Activated T-helper 1 cell treated with Interleukin-2 at 50 U/mL for 16 hours (primary cell): Measurements from ENCODE around the gene PTPN20.

Source experiments
- DNase-seq: peaks from one replicate; pipeline ENCODE4 v3.0.0-alpha.2; 2020; ENCODE audit warnings: low read depth

The PTPN20 gene

DNA sequence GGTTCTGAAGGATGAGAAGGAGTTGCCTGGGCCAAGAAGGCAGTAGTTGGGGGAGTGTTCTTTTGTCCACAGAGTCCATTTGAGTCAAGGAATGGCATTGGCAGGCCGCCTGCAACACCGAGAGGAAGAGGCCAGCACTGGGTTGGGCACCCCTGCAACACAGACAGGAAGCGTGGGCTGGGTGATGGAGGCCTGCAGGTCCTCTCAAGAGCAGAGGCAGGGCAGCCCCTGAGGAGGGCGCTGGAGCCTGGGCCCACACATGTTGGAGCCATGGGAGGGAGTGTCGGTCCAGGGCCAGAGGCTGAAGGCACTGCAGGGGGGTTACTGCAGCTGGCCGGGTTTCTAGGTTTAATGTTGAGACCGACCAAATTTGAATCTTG, 137.3 kb downstream of the PTPN20 start:
- no peak for DNase-seq

DNA sequence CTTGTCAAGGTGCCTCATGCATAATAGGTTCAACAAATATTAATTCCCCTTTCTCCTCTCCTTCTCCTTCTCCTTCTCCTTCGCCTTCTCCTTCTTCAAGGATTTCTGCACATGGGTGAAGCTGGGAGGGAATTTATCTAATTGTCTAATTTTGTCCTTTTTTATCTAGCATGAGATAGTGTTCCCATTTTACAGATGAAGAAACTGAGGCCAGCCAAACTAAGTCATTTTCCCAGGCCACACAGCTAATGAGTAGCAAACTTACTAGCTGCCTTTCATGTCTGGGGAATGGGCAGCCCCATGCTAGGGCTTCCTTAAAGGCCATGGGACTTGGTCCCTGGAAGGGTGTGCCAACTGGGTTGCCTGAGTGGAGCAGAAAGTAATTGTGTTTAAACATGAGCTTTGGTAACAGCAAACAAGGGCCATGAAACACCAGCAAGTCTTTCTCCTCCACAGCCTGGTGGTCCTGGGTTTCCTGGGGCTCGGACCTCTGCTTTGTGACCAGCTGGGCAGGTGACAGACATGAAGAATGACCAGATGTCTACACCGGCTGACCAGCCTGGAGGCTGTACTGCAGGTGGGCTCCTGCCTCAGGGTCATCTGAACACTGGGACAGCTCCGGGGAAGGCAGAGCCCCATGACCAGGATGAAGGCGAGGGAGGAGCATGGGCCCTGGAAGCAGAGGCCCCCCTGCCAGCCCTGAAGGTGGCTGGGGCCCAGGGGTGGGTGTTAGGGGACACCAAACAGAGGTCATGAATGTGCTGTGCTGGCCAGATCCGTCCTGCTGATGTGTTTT, 138.0 kb downstream of the PTPN20 start:
- DNase-seq = no peak

DNA sequence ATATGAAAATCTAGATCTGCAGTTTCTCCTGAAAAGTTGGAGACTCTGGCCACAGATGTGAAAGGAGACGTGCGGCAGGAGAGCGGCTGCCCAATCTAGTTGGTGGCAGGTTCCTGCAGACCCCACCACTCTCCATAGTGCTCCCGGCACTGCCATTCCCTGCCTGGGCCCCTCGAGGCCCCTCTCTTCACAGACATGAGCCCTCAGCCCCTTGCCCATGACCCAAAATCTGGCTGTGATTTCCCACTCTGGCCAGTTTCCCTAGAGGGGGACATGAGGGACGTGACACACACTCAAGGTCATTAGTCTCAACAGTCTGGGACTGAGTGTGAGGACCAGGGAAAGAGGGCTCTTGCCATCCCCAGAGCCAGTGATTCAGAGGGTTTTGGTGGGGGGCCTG, 138.7 kb downstream of the PTPN20 start:
- no peak for DNase-seq

DNA sequence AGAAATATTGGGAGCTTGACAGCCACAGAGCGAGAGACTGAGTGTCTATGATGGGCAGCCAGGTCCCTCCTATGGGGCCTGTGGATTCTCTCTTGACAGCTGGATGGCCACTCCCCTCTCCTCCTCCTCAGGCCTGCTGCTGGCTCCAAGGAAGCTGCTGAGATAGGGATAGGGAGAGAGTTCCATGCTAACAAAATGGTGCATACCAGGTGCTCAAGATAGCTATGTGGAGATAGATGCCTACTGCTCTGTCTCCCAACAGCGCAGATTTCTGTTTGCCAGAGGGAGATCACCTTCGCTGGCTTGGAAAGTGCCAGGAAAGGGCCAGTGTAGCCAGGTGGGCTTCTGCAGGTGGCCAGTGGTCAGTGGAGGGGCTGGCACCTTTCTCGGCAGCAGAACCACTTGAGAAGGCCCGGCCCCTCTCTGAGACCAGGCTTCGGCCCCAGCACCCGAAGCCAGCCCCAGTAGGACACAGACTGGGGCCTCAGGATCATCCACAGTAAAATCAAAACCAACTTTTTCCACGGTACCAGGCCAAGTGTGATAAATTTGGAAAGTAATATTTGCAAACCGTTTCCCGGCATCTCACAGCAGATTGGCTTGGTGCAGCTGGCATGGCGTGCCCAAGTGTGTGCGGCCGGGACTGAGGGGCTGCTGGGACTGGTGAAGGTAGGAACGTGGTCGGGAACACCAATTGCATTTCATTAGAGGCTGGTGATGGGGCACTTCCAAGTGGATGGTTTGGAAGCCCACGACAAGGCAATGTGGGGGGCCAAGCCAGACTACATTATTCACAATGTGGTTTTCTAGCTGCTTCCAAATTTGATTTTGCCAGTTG, 139.6 kb downstream of the PTPN20 start:
- no peak for DNase-seq

DNA sequence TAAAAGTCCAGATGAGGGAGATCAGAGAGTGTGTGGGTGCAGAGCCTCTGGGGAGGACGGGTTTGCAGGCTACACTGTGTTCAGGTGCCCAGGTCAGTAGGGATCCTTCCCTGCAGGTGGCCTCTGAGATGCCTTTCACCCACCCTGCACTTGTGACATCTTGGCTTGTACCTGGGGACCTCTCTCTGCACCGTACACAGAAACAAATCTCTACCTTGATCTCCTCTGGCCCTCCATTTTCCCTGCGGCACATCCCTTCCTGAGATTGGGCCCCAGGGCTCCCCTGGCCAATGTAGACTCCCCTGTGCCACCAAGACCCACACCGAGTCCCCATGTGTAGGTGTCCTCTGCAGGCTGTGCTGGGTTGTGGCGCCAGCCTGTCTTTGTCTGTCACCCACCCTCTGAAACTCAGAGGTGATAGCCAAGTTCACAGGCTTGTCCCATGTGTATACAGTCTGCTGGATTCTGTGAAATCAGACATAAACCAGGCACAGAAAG, 140.6 kb downstream of the PTPN20 start:
- no peak for DNase-seq
